Epidermal melanocyte (primary cell): ENCODE results near the gene GUCA1A.
A peak's percentile ranks its signal among the peaks of the same experiment; 100 is the strongest.
"Not testable (repeated sequence)": the region's sequence is repeated elsewhere in the genome, so short reads cannot be mapped to it uniquely, and the experiment has no call there.

Experiments
- DNase-seq: peaks from one replicate; pipeline ENCODE4 v3.0.0; 2011; ENCODE audit warnings: low spot score; ENCODE audit not compliant: insufficient read length

The GUCA1A gene

DNA sequence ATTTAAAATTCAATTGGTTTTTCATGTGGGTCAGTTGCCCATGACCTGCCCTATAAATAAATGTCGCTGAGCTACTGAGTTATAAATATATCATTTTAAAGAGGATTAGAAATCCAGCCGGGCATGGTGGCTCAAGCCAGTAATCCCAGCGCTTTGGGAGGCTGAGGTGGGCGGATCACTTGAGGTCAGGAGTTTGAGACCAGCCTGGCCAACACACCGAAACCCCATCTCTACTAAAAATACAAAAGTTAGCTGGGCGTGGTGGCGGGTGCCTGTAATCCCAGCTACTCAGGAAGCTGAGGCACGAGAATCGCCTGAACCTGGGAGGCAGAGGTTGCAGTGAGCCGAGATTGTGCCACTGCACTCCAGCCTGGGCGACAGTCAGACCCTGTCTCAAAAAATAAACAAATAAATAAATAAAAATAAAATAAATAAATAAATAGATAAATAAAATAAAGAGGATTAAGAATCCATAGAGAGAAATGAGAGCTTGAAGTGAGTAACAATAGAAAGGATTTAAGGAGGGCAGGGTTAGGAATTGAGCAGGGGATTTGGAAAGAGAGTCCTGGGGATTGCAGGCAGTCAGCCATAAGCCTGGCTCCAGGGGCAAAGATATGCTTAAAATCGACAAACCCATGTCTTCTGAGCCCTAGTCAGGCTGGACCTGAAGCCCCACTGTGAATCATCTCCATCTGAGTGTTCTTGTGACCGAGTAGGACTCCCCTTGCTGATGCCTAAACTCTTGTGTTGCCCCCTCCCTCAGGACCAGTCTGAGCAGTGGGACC, 29.2 kb downstream of the GUCA1A start:
- DNase-seq, result not testable (repeated sequence)

DNA sequence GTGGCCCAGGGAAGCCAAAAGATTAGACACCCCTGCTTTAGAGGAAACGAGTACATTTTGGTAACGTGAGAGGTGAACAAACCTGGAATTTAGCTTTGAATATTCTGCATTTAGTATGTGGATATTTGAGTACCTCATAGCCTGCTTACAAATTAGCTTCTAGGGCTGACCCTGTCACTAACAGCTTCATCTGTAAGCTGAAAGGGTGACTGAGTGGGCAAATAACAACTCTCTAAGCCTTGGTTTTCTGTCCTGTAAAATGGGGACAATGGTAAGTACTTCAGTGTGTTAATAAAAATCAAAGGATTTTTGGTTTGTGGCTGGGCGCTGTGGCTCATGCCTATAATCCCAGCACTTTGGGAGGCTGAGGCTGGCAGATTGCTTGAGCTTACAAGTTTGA, 30.0 kb downstream of the GUCA1A start:
- no peak for DNase-seq

DNA sequence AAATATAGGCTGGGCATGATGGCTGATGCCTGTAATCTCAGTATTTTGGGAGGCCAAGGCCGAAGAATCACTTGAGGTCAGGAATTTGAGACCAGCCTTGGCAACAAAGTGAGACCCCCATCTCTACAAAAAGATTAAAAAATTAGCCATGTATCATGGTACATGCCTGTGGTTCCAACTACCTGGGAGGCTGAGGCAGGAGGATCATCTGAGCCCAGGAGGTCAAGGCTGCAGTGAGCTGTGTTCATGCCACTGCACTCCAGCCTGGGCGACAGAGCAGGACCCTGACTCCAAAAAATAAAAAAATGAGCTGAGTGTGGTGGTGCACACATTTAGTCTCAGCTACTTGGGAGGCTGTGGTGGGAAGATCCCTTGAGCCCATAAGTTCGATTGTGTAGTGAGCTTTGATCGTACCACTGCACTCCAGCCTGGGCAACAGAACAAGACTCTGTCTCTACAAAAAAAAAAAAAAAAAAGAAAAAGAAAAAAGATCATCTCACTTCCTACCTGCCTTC, 31.7 kb downstream of the GUCA1A start:
- no peak for DNase-seq

DNA sequence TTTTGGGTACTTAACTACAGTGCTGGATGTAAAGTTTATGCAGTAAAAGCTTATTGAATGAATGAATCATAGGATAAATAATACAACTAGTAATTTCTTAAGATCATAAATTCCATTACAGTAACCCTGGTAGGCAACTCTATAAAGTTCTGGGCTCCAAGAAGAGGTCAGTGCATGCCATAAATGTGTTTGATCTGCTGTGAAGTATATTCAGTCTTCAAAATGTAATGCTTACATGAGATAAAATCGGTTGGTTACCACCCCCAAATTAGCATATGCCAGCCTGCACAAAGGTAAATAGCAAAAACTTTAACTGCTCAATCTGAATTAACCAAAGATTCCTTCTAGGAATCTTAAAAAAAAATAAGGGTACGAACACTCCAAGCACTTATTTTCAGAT, 34.4 kb downstream of the GUCA1A start:
- DNase-seq, result not testable (repeated sequence)

DNA sequence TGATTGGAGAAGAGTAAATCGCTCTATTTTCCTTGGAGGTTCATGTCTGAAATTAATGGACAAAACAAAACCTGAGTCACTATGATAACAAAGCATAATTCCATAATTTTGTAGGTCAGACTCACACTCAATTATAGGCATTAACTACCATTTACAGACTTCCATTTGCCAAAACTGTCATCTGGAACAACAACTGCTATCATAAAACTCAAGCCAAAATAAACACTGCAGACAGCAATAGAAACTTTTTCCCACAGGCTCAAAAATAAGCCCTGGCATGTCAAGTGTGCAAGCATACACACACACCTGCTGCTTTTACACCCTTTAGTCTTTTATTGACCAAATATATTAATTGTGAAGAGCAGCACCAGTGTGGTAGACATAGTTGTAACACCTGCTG, 37.4 kb downstream of the GUCA1A start:
- no peak for DNase-seq

DNA sequence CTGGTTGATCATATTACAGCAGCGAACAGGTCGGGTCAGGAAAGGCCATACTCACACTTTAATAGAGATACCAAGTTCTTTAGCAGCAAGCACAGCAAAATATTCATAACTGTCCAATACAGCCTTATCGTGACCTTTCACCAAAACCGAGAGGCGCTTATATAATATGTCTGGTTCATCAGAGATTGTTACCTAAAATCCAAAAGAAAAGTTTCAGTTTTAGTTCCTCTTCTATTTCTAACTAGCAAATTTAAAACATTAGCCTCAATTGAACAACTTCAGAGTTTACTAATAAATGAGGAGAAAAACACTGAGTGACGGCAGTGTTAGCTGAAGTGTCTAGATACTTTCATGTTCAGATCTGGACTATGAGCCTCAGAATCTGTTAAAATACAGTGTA, 38.6 kb downstream of the GUCA1A start:
- DNase-seq, result no peak

DNA sequence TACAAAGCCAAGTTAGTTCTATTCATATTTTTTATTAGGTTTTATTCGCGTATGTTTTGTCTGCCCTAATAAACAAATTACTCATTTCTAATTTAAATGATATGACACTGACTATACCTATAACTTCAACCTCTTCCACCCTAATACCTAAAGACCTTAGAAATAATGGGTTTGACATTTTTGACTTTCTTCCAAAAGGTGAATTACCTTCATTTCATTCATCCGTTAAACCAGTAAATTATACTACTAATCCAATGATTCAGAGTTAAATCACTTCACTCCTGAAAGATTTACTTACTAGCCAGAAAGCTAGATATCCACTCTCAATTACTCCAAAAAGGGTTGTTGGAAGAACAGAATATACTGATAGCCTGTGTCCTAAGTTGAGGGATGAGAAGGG, 39.3 kb downstream of the GUCA1A start:
- no peak for DNase-seq

DNA sequence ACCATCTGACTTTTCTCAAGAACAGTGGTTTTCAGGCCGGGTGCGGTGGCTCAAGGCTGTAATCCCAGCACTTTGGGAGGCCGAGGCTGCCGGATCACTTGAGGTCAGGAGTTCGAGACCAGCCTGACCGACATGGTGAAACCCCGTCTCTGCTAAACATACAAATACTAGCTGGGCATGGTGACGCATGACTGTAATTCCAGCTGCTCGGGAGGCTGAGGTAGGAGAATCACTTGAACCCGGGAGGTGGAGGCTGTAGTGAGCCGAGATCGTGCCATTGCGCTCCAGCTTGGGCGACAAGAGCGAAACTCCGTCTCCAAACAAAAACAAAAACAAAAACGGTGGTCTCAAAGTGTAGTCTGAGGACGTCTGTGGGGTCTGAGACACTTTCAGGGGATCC, 43.3 kb downstream of the GUCA1A start:
- not testable (repeated sequence) for DNase-seq

DNA sequence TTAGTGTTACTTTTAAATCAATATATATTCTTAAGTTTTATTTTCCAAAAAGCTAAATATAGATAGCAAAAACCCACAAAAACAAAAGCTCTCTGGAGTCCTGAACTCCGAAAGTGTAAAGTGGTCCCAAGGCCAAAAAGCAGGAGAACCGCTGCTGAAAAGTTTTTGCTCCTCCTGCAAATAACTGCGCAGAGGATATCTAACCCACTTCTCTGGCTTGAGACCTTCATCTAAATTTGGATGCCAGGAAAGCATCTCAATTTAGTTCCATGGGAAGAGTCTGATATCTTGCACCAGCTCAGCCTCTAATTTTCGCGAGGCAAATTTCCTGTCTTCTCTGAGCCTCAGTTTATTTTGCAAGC, 44.0 kb downstream of the GUCA1A start:
- no peak for DNase-seq

DNA sequence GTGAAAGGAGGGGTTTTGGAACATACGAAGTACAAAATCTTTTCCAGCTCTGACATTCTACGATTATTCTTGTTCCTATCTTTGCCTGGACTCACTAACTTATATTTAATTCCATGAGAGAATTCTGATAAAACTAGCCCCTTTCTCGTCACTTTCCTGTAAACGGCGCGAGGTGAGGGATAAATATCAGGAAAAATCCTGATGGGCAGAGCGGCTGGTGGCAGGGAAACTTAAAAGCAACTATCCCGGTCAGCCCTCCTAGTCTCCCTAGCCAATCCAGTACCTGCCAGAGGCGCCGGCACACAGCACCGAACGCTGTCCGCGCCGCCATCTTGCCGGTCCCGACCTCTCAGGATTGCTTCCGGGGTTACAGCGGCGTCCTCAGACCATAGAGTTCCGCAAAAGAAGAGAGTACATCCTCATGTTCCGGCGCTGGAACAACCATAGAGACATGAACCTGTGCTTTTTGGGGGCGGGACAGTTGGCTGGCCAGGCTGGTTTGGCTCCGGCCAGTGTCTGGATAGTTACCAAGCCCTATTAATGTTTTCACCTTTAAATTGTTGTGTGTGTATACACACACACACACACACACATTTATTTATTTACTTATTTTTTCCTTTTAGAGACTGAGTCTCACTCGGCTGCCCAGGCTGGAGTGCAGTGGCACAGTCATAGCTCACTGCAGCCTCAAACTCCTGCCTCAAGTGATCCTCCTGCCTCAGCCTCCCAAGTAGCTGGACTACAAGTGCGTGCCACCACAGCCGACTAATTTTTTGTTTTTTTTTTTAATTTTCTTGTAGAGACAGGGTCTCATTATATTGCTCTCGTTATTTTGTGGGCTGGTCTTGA, 44.6 kb downstream of the GUCA1A start, which contains the start of gene MRPS10:
TSS of gene MRPS10 (minus strand) at position 343 of the 849 bp plus-strand sequence. CDS start at position 331, 12 bp downstream.
- peak; percentile 89 for DNase-seq

DNA sequence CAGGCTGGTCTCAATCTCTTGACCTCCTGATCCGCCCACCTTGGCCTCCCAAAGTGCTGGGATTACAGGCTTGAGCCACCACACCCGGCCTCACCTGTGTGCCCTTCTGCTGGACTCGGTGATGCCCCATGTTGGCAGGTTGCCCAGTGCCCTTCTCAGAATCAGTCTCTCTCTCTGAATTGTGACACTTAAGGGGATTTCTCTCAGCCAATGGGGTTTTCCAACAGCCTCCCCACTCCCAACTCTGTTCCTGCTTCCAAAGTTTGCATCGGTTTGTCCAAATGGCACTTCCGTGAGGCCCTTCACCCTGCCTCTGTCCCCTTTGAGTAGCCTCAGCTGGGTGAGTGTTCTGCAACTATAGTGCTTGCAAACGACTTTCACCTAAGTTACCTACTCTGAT, 47.6 kb downstream of the GUCA1A start:
- no peak for DNase-seq

DNA sequence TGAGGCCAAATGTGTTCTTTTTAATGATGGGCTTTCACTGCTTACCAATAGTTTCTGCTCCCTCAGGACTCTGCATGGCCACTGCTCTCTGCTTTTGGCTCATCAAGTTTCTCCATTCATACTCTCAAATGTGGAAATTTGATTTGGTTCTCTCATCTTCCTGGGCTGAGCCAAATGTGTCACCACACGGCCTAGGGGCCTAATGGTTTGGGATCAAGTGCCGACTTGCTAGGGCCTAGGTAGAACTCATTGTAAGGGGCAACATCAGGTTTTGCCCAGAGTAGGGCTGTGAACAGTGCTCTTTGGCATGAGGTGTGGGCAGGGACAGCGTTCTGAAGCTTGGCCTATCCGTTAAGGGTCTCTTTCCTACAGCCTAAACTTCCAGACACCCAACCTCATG, 48.4 kb downstream of the GUCA1A start:
- no peak for DNase-seq

DNA sequence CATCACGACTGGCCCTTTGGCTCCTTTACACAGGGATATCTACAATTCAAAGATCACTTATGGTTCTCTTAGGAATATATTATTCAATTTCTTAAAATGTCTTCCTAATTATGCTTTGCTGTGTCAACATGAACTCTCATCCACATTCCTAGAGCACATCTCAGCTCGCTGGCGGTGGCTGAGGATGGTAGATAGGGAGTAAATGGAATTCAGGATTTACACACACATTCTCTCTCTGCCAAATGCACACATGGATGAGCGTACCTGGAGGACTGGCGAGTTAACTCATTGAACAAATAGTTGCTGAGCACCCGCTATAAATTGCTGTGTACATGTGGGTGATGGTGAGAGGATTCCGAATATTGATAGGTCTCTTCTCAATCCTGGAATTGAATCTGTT, 49.3 kb downstream of the GUCA1A start:
- DNase-seq, result no peak

DNA sequence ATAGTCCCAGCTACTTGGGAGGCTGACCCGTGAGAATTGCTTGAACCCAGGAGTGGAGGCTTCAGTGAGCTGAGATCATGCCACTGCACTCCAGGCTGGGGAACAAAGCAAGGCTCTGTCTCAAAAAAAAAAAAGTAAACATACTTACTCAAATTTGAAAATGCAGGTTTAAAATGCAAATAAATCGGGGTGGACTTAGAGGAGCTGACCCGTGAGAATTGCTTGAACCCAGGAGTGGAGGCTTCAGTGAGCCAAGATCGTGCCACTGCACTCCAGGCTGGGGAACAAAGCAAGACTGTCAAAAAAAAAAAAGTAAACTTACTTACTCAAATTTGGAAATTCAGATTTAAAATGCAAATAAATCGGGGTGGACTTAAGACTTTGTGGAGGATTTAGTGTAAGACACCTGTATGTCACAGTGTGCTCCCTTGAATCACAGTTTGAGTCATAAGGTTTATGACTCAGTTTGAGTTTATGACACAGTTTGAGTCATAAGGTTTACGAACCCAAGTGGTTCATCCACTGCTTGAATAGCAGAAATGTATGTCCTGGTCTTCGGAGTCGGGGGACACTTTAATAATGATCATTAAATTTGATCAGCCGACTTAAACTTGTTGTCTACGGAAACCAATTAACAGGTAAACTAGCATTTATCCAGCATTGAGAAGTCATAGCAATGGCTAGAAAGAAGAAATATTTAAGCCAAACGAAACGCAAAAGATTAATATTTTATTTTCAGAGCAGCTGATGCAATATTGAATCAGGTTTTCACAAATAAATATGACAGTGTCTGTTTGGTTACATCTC, 51.3 kb downstream of the GUCA1A start:
- DNase-seq, result no peak

DNA sequence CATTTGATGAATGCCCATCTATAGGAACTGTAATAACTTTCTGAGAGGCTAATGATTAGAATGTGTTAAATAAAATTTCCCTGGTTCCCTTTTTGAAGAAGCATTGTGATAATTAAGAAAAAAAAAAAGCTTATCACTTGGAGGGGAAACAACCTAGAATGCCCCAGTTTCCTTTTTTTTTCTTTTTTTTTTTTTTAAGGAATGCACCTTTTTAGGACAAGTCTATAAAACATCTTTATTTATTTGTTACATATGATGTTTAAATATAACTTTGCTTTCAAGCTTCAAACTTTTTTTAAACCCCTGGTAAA, 51.8 kb downstream of the GUCA1A start:
- no peak for DNase-seq

DNA sequence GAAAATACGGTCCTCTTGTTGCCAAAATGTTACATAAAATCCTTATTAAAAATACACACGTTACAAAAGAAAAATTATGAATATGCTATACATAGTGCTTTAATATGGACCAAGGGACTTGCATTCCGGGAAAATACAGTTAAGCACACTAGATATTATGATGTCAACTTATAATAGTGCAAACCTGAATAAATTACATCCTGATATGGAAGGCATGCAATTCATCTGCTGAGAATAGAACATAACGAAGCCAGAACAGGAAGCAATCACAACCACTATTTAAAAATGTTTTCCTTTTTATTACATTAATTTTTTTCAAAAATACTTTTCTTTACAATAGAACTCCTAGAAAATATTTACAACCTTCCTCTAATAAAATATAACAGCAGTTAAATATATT, 52.3 kb downstream of the GUCA1A start:
- DNase-seq, result no peak

DNA sequence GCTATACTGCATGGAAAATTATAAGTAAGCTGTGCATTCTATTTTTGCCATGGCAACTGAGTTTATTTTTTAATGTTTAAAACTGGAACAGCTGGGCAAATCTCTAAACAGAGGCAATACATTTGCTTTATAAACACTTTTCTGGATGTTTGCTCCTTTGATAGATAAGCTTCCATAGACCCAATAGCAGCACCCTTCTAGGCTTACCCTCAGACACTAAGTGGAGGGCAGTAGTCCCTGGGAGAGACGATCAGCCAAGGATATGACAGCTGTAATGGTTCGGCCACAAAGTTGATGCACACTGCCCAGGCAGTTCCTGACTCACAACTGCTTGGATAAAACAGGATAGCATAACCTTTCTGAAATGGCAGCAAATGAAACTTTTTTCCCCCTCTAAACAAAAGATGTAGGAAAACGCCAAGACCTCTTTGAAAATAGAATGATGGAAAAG, 53.0 kb downstream of the GUCA1A start:
- no peak for DNase-seq

DNA sequence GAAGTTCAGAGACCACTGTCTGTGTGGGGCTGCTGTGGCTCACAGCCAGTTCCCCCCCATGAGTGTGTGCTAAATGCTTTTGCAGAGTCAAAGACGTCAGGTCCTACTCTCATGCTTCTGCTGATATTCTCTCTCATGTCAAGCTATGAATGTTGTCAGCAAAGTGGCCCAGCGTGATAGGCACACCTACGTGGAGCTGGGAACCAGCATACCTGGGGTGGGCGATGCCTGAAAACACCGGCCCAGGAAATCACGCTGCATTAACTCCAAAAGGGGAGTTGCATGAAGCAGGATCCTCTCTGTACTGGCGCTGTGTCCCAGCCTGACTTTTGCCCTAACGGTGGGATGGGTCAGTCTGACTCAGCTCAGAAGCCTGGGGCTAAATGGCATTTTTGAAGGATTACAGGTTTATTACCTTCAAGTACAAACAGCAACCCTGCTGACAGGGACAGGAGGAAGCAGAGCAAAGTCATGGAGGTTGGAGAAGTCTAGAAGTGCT, 53.5 kb downstream of the GUCA1A start:
- no peak for DNase-seq

DNA sequence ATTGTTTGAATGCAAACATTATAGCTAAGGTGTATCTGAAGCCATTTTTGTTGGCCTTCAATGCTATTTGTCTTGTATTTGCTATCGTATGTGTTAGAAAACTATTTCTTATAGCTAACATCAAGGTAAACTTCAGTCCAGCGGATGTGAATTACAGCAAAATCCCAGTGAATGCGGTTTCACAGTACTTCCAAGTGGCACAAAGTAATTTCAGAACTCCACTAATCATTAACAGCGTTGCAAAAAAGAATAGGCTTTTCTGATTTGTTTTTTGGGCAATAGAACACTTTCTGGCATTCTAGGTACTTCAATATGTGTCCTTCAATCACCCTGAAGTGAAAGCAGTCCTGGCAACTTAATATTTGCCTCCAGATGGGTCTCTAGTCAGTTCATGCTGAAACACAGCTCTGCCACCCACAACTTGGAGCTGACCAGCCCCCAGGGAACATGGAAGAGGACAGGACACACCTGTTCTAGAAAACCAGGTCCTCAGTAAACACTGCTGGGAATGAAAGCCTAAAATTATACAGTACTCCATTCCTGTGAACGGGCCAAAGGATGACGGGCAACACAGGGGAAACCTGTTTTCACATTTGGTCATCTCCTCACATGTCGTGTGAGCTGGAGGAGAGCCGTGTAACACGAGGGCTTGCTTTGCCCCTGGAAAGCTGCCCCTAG, 54.1 kb downstream of the GUCA1A start:
- no peak for DNase-seq

DNA sequence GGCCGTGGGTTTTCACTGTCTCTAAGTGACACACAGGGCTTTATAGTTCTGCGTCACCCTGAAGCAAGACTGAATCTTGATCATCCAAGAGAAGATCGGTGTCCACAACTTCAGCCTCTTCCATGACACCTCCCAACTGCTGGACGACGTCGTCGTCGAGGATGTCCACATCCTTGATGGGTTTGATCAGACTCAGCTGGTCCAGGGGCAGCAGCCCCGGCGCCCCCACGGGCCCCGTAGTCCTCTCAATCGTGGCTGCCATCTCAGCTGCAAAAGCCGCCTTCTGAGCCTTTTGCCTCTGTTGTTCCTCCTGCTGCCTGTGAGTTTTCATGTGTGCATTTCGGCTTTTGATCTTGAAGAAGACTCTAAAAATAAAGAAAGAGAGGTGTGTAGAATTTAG, 55.1 kb downstream of the GUCA1A start:
- DNase-seq, result no peak
